Lower lobe of right lung (tissue), 2 donors: Measurements from ENCODE around the gene THSD4. TPM values are rescaled to one million over a fixed set of nuclear protein-coding genes. Genes with fewer than 3 reads are reported as not detected.
A peak's percentile ranks its signal among the peaks of the same experiment; 100 is the strongest.

Experiments
- ATAC-seq, 2 donors: fragments of 200-7000 bp; cut with Tn5 transposase; one replicate each; pipeline ENCODE4 v1.9.1; 2020 to 2022; ENCODE audit warnings: mild to moderate bottlenecking in 2 of 2, moderate library complexity in 2 of 2
- DNase-seq: peaks from one replicate; pipeline ENCODE4 v3.0.0-alpha.2; 2020
- H3K27ac ChIP-seq: fragments of 200-600 bp; one replicate; pipeline ENCODE4 v1.8.0; 2022
- H3K27me3 ChIP-seq: fragments of 200-600 bp; one replicate; pipeline ENCODE4 v1.8.0; 2022; ENCODE audit warnings: low read depth
- H3K36me3 ChIP-seq: fragments of 200-600 bp; one replicate; pipeline ENCODE4 v1.8.0; 2022; ENCODE audit warnings: mild to moderate bottlenecking
- H3K4me1 ChIP-seq: fragments of 200-600 bp; one replicate; pipeline ENCODE4 v1.8.0; 2022
- H3K4me3 ChIP-seq: fragments of 200-600 bp; one replicate; pipeline ENCODE4 v1.8.0; 2022; ENCODE audit warnings: mild to moderate bottlenecking
- H3K9me3 ChIP-seq: fragments of 200-600 bp; one replicate; pipeline ENCODE4 v1.8.0; 2022
- intact Hi-C: fragments of 100-400 bp; cut with DNase I; formaldehyde crosslinking; loops from one replicate; pipeline ENCODE4 v1.11.0; 2022
- total RNA-seq: library from RNA; stranded (reverse); fragmentation: NEBNext Ultra II Directional; extraction: Animal tissue kit (Norgen Biotek cat#: 25700); gene quantifications from one replicate; pipeline ENCODE4 v1.2.1, GENCODE V29; 2021
- TF ChIP-seq, protein P1 (sequence below): fragments of 200-600 bp; IDR thresholded peaks from one replicate; pipeline ENCODE4 v1.8.0; 2022; ENCODE audit warnings: antibody characterized with exemption, mild to moderate bottlenecking
- donor health status: DM: no; HTN: yes; CAD: no; lungs with severe emphysema.

Gene THSD4
- total RNA-seq, 1 donor from 2014 or later, result 18.2 TPM

DNA sequence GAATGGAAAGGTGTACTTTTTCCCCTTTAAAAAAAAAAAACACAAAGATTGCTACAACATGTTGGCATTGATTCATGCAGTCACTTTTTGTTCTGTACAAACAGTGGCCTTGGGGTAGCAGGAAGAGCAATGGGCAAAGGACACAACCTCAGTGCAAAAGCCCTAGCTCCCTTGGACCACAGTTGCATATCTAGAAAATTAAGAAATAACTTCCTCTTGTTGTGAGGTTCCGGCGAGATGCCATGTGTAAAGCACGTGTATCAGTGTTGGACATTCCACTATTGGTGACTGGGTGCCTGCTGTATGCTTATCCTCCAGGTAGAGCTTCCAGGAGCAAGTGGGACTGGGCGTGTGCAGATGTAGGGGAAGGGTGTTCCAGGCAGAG, 164.5 kb downstream of the THSD4 start:
- ATAC-seq, result peak; percentile 11 to 12
- DNase-seq, result no peak
- Histone ChIP-seq H3K9me3 (no peaks in the 10 kb centered on the region), H3K27me3 (no peaks in the 10 kb centered on the region), H3K27ac (peak overlapping the region; percentile 64), H3K4me1 (peaks cover 15% of the 10 kb centered on the region), H3K4me3 (no peak overlapping the region), H3K36me3 (no peaks in the 10 kb centered on the region)
- intact Hi-C loops, result no loop called here
- TF ChIP-seq, protein P1, sequence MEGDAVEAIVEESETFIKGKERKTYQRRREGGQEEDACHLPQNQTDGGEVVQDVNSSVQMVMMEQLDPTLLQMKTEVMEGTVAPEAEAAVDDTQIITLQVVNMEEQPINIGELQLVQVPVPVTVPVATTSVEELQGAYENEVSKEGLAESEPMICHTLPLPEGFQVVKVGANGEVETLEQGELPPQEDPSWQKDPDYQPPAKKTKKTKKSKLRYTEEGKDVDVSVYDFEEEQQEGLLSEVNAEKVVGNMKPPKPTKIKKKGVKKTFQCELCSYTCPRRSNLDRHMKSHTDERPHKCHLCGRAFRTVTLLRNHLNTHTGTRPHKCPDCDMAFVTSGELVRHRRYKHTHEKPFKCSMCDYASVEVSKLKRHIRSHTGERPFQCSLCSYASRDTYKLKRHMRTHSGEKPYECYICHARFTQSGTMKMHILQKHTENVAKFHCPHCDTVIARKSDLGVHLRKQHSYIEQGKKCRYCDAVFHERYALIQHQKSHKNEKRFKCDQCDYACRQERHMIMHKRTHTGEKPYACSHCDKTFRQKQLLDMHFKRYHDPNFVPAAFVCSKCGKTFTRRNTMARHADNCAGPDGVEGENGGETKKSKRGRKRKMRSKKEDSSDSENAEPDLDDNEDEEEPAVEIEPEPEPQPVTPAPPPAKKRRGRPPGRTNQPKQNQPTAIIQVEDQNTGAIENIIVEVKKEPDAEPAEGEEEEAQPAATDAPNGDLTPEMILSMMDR, result no peak

DNA sequence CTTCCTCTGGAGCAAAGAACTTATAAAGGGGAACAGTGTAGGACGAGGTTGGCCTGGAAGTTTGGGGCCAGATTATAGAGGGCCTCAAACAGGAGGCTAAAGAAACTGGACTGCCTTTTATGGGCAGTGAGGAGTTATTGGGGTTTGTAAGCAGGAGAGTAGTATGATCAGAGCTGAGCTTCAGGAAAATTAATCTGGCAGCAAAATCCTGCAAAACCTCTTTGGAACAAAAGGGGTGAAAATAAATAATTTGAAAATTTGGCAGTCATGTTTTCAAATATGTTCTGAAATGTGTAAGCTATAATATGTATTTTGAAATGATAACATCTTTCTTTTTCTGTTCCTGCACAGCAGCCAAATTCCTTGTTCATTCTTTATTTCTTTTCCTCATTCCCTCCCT, 164.9 kb downstream of the THSD4 start:
- TF ChIP-seq, protein P1, result no peak
- Histone ChIP-seq H3K4me3 (no peak overlapping the region), H3K27me3 (no peaks in the 10 kb centered on the region), H3K4me1 (peaks cover 15% of the 10 kb centered on the region), H3K9me3 (no peaks in the 10 kb centered on the region), H3K36me3 (no peaks in the 10 kb centered on the region), H3K27ac (no peak overlapping the region)
- no peak for ATAC-seq
- no peak for DNase-seq
- intact Hi-C loops, result no loop called here

DNA sequence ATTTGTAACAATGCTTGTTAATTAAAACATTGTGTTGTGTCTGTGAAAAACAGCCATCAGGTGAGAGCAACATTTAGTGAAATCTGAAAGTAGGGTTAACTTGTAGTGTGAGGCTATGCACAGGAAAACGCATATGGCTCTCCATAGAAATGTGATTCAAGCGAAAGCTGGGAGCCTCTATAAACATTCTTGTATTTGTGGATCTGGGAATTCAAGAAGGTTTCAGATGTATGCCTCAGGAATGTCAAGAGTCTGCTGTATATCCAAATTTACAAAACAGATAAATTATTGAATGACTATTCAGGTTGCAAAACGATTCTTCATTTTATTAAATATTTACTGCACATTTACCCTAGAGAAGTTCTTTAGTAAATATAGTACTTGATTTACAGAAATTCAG, 166.0 kb downstream of the THSD4 start:
- H3K4me1 ChIP-seq, result peaks cover 15% of the 10 kb centered on the region
- no peak for ATAC-seq
- TF ChIP-seq, protein P1, result no peak
- H3K27ac ChIP-seq, result no peak overlapping the region
- DNase-seq, result no peak
- no peak overlapping the region for H3K4me3 ChIP-seq
- no peaks in the 10 kb centered on the region for H3K27me3 ChIP-seq
- H3K36me3 ChIP-seq, result no peaks in the 10 kb centered on the region
- no peaks in the 10 kb centered on the region for H3K9me3 ChIP-seq
- intact Hi-C loops, result no loop called here

DNA sequence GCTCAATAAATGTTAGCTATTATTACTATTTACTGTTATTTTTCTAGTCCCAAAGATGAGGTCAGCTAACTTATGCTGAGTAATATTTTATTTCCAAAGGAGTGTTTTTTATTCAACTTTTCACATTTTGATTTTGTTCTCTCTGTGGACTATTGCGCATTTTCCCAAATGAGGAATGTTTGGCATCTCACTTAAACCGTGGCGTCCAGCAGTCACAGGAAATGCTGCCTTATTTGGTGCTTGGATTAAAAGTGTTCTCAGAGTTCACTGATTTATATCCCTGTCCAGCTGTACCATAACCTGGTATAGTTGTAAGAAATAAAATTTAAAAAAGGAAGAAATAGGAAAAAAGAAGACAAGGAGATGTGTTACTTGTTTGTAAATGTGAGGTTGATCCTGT, 166.8 kb downstream of the THSD4 start:
- TF ChIP-seq, protein P1, result no peak
- peak in 1 of 2 donors; percentile 40 for ATAC-seq
- H3K27me3 ChIP-seq, result no peaks in the 10 kb centered on the region
- no peak overlapping the region for H3K27ac ChIP-seq
- no peaks in the 10 kb centered on the region for H3K9me3 ChIP-seq
- H3K4me3 ChIP-seq, result no peak overlapping the region
- intact Hi-C loops, result no loop called here
- H3K4me1 ChIP-seq, result peaks cover 15% of the 10 kb centered on the region
- H3K36me3 ChIP-seq, result no peaks in the 10 kb centered on the region
- DNase-seq, result no peak

DNA sequence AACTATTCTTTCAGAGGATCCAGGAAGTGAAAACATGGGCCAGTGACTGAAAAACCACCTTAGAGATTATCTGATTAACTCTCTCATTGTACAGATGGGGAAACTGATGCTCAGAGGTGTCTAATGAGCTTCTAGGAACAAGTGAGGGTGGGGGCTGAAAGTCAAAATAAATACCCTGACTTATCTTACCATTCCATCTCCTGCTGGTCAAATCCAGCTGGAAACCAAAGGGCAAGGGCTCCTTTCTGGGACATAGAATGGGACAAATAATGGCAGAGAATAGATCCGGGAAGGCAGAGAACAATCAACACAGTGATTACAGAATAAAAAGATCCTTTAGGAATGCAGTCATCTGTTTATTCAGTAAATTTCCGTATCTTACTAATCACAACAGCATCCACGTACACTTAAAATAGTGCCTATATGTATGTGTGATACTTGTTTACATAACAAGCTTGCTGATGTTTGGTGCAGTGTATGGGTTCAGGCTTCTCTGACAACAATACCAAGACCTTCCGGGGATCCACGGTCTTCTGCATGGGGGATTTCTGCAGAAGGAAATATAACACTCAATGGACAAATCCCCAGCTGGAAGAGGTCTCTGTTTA, 173.2 kb downstream of the THSD4 start:
- Histone ChIP-seq H3K27ac (no peak overlapping the region), H3K4me1 (peaks cover 6% of the 10 kb centered on the region), H3K27me3 (no peaks in the 10 kb centered on the region), H3K36me3 (no peaks in the 10 kb centered on the region), H3K4me3 (no peak overlapping the region), H3K9me3 (no peaks in the 10 kb centered on the region)
- ATAC-seq, result no peak
- intact Hi-C loops, result no loop called here
- TF ChIP-seq, protein P1, result no peak
- DNase-seq, result no peak
